ENCODE measurements around the gene SEC14L1. TPM values are rescaled to one million over a fixed set of nuclear protein-coding genes. Genes with fewer than 3 reads are reported as not detected.

Gene SEC14L1
- total and polyA plus RNA-seq, 12 donors = 61.8 to 255 (median 143) TPM

- intact Hi-C loops (cut with DNase I) = no loop called here
- TF ChIP-seq POLR2A (IDR thresholded peaks at IDR 0.05) (peak in 1 of 2 donors; percentile 63), CTCF (IDR thresholded peaks at IDR 0.05) (no peak)
- Histone ChIP-seq H3K4me1 (replicated peaks in 1 of 2) (peaks cover 66 to 71% of the 10 kb centered on the region in 2 donors), H3K4me3 (peak overlapping the region in 1 of 4 donors; percentile 30), H3K36me3 (replicated peaks in 1 of 2) (no peaks in the 10 kb centered on the region), H3K27me3 (no peaks in the 10 kb centered on the region), H3K27ac (peak overlapping the region; percentile 63 to 91 (median 87)), H3K9me3 (replicated peaks in 1 of 3) (peaks cover 0 to 15% (median 0%) of the 10 kb centered on the region in 3 donors)
- 16 to 26% (median 19%) methylated on average over 7 of the region's 7 CpGs for WGBS, 4 donors
- DNase-seq = peak in 6 of 7 donors; percentile 58 to 83 (median 72)
Measured at GRCh38 chr17:77164483-77165091, 23.8 kb downstream of the SEC14L1 start.

GRCh38 chr17:77165577-77165976 is 24.8 kb downstream of the SEC14L1 start:
- no peak for DNase-seq
- peaks cover 56 to 70% of the 10 kb centered on the region in 2 donors for H3K4me1 ChIP-seq (replicated peaks in 1 of 2)
- no peaks in the 10 kb centered on the region for H3K36me3 ChIP-seq (replicated peaks in 1 of 2)
- no peak overlapping the region for H3K4me3 ChIP-seq
- H3K27ac ChIP-seq = peak overlapping the region; percentile 63 to 91 (median 87)
- no peaks in the 10 kb centered on the region for H3K27me3 ChIP-seq
- WGBS, 4 donors = 0 to 11% (median 5%) methylated on average over 1 of the region's 1 CpG
- TF ChIP-seq CTCF (IDR thresholded peaks at IDR 0.05) = no peak
- TF ChIP-seq POLR2A (IDR thresholded peaks at IDR 0.05) = no peak
- peaks cover 0 to 15% (median 0%) of the 10 kb centered on the region in 3 donors for H3K9me3 ChIP-seq (replicated peaks in 1 of 3)
- intact Hi-C loops (cut with DNase I) = no loop called here

GRCh38 chr17:77167472-77168306 is 26.9 kb downstream of the SEC14L1 start:
- intact Hi-C loops (cut with DNase I) = no loop called here
- H3K4me1 ChIP-seq (replicated peaks in 1 of 2) = peaks cover 46 to 68% of the 10 kb centered on the region in 2 donors
- 89 to 92% (median 90%) methylated on average over 12 of the region's 12 CpGs for WGBS, 4 donors

More at GRCh38 chr17:77167472-77168306, 26.9 kb downstream of the SEC14L1 start:
- peak in 1 of 7 donors; percentile 31 for DNase-seq
- TF ChIP-seq POLR2A (IDR thresholded peaks at IDR 0.05) (no peak), CTCF (IDR thresholded peaks at IDR 0.05) (no peak)
- peak overlapping the region in 2 of 5 donors; percentile 1 to 89 for H3K27ac ChIP-seq
- no peaks in the 10 kb centered on the region for H3K27me3 ChIP-seq
- peaks cover 0 to 15% (median 0%) of the 10 kb centered on the region in 3 donors for H3K9me3 ChIP-seq (replicated peaks in 1 of 3)
- H3K36me3 ChIP-seq (replicated peaks in 1 of 2) = no peaks in the 10 kb centered on the region
- no peak overlapping the region for H3K4me3 ChIP-seq
